GM18511 (cell line): ENCODE measurements around the gene SND1.
A peak's percentile ranks its signal among the peaks of the same experiment; 100 is the strongest.

Experiments used
- ATAC-seq: cut with Tn5 transposase; IDR thresholded peaks from one replicate; pipeline ENCODE4 v1.9.1; 2021; ENCODE audit warnings: mild to moderate bottlenecking, moderate library complexity; ENCODE audit not compliant: unreplicated experiment

The SND1 gene

GRCh38 chr7:127651556-127652332, at the start of gene SND1:
TSS of gene SND1 (plus strand) at chr7:127652194. CDS start at chr7:127652374, 180 bp downstream.
- peak; percentile 92 for ATAC-seq

GRCh38 chr7:127608446-127608845, 43.5 kb upstream of the SND1 start:
- no peak for ATAC-seq

- ATAC-seq = no peak
Measured at GRCh38 chr7:127609297-127609696, 42.7 kb upstream of the SND1 start.

GRCh38 chr7:127612263-127612662, 39.7 kb upstream of the SND1 start:
- no peak for ATAC-seq

- no peak for ATAC-seq
Measured at GRCh38 chr7:127616724-127617123, 35.3 kb upstream of the SND1 start.

GRCh38 chr7:127618042-127618441, 34.0 kb upstream of the SND1 start, which contains the start of gene PAX4:
TSS of gene PAX4 (minus strand) at chr7:127618142. CDS start at chr7:127615928, 2,214 bp downstream.
- ATAC-seq = no peak

- ATAC-seq = no peak
Measured at GRCh38 chr7:127618775-127619174, 33.2 kb upstream of the SND1 start.

GRCh38 chr7:127619681-127620405, 32.2 kb upstream of the SND1 start:
- no peak for ATAC-seq

- no peak for ATAC-seq
Measured at GRCh38 chr7:127620406-127621233, 31.4 kb upstream of the SND1 start.

GRCh38 chr7:127625331-127625730, 26.7 kb upstream of the SND1 start:
- no peak for ATAC-seq

- ATAC-seq = no peak
Measured at GRCh38 chr7:127628445-127628844, 23.5 kb upstream of the SND1 start.

GRCh38 chr7:127629268-127629854, 22.6 kb upstream of the SND1 start:
- peak; percentile 61 for ATAC-seq

GRCh38 chr7:127632276-127632910, 19.6 kb upstream of the SND1 start:
- ATAC-seq = no peak

GRCh38 chr7:127635659-127636285, 16.2 kb upstream of the SND1 start:
- ATAC-seq = peak; percentile 75

- ATAC-seq = no peak
Measured at GRCh38 chr7:127638197-127638596, 13.8 kb upstream of the SND1 start.

- ATAC-seq = no peak
Measured at GRCh38 chr7:127644484-127644883, 7.5 kb upstream of the SND1 start.

GRCh38 chr7:127647636-127648035, 4.4 kb upstream of the SND1 start:
- ATAC-seq = no peak

GRCh38 chr7:127648986-127649385, 3.0 kb upstream of the SND1 start:
- no peak for ATAC-seq

GRCh38 chr7:127650847-127651555, 993 bp upstream of the SND1 start:
- ATAC-seq = peak; percentile 2
